ENCODE data around the gene RECK.
"Not testable (repeated sequence)": the region's sequence is repeated elsewhere in the genome, so short reads cannot be mapped to it uniquely, and the experiment has no call there.

RECK gene

DNA sequence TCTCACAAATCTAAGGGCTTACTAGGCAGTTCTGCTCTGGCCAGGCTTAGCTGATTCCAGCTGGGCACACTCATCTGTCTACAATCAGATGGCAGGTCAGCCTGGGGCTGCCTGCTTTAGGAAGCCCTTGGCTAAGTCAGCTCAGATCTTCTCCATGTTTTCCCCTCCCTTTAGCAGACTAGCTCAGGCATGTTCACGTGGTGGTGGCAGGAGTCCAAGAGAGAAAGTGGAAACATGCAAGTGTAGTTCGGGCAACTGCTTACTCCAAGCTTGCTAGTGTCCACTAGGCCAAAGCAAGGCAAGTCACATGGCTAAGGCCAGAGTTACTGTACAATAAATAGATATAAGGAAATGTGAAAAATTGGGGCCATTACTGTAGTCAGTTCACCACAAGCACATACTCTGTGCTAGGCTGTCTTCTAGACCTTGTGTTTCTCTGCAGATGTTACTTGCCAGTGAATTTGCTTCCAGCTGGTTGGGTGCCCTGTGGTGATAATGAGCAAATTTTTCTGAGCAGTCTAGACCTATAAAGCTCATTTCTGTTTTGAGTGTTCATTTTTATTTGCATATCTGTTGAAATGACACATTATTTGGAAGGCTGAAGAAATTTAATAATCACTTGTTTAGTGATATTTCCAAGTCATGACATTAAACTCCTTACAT, 38.3 kb downstream of the RECK start:
- no peak for DNase-seq

GRCh38 chr9:36078051-36078450, 41.3 kb downstream of the RECK start:
- no peak for DNase-seq

GRCh38 chr9:36080519-36080918, 43.8 kb downstream of the RECK start:
- no peak for DNase-seq

DNA sequence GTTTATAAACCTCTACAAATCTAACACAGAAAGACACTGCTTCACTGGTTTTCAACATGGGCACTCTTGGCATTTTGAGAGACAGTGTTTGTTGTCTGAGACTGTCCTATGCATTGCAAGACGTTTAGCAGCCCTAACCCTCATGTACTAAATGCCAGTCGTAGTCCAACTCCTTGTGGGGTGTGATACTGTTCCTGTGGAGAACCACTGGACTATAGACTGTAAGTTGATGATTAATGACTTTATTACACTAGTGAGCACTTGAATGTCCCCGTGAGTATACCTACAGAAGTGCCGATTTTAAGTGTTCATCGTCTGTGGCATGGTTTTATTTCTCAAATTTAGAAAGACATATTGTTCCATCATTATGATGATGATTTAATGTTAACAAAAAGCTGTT, 46.2 kb downstream of the RECK start:
- no peak for DNase-seq

DNA sequence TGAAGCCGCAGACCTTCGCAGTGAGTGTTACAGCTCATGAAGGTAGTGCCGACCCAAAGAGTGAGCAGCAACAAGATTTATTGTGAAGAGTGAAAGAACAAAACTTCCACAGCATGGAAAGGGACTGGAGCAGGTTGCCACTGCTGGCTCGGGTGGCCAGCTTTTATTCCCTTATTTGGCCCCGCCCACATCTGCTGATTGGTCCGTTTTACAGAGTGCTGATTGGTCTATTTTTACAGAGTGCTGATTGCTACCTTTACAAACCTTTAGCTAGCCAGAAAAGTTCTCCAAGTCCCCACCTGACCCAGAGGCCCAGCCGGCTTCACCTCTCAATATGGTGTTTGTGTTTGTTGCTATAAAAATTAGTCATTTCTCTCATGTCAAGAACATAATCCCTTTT, 49.7 kb downstream of the RECK start:
- DNase-seq, result no peak

DNA sequence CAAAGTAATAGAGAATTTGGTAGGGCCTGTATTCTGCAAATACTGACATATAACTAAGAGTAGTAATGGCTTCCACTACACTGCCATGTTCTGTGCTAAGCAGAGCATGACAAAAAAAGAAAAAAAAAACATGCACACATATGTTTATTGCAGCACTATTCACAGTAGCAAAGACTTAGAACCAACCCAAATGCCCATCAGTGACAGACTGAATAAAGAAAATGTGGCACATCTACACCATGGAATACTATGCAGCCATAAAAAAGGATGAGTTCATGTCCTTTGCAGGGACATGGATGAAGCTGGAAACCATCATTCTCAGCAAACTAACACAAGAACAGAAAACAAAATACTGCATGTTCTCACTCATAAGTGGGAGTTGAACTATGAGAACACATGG, 50.3 kb downstream of the RECK start:
- DNase-seq, result not testable (repeated sequence)

DNA sequence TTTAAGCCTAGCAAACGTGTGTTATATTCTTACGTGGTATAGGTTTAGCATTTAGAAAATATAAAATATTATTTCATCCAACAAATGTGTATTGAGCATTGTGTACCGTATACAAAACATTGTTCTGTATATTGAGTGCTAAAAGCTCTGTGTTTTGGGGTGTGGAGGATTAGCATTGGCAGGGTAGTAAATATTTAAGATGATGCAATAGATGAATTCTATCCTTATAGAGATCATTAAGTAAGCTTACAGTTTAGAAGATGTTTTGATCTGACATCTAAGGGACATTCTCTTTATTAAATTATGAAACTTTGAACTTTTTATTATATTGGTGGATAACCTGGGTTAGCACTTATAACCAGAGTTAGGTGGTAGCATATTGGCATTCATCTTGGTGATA, 51.3 kb downstream of the RECK start:
- no peak for DNase-seq

- no peak for DNase-seq
Observed at GRCh38 chr9:36091026-36091953, 54.6 kb downstream of the RECK start.

DNA sequence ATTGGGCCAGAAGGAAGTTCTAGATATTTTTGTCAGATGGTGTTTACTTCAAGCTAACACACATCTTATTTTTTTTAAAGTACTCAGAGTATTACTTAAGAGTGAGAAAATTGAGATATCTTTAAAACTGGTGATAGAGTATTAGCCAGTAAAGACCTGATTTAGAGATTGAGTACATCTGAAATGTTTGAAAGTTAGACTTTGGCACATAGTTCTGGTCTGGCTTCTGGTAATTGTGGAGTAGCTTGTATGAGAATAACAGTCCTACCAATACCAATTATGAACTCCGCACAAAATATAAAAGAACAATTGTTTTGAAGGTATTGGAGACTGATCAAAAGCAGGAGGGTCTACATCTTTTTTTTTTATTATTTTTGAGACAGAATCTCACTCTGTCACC, 55.3 kb downstream of the RECK start:
- DNase-seq, result no peak

GRCh38 chr9:36092509-36093215, 55.9 kb downstream of the RECK start:
- DNase-seq, result no peak

- DNase-seq, result no peak
Observed at GRCh38 chr9:36093384-36093783, 56.7 kb downstream of the RECK start.

GRCh38 chr9:36099718-36100117, 63.0 kb downstream of the RECK start:
- no peak for DNase-seq

DNA sequence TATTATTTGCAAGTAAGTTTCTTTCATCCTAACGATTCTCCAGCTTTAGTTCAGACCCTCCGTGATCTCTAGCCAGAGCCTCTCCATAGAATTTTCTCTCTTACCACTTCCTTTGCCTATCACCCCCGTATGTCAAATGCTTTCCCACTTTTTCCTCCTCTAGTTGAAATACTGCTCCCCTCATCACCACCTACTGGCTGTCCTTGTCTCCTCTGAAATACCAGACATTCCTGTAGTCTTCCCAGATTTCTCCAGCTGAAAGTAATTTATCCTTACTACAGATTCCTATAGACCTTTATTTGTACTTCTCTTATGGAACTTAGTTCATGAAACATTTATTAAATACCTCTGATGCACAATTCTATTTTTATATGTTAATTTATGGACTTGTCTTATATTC, 63.8 kb downstream of the RECK start:
- DNase-seq, result no peak

DNA sequence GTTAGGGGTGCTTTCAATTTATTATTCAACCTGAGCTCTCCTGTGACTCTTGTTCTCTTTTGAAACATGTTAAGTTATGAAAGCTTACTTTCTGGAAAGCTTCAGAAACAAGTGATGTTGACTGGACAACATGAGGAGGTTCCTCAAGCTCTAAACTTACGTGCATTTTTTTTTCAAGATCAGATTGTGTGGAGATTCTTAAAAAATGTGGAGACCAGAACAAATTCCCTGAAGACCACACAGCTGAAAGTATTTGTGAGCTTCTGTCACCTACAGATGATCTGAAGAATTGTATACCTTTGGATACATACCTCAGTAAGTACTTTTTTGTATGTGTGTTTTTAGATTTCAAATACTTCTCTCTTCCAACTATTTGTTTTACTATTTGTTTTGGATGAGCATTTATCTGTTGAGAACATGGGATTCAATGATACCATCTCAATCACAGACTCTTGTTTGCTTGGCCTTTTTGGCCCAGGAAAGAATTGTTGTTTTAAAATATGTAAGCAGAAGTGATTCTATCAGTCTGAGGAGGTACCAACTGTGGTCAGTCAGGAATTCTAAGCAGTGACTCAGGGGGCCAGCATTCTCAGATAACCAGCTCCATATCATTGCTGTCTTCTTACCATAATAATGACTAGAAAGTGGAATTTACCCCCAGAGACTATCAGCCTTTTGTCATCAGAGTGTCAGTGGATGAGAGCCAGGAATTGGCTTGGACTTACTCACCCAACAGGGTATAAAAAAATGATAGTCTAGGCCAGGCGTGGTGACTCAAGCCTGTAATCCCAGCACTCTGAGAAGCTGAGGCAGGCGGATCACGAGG, 65.4 kb downstream of the RECK start:
- no peak for DNase-seq

- peak; percentile 44 for DNase-seq
Observed at GRCh38 chr9:36102742-36103495, 66.2 kb downstream of the RECK start.

DNA sequence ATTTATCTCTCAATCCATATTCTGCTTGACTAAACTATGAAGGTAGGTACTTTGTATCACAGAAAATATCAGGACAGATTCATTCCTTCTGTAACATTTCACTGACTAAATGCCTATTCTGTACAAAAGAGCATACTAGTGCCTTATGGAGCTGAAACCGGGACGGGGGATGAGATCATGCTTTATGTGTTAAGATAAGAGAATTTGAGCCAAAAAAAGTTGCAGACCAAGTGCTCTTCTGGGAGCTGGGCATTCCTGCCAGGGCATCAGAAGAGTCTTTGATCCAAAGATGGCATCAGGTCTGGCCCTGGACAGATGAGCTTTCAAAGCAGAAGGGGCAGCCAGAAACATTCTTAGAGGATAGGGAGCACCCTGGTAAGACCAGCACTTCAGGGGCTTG, 72.4 kb downstream of the RECK start:
- DNase-seq, result no peak

DNA sequence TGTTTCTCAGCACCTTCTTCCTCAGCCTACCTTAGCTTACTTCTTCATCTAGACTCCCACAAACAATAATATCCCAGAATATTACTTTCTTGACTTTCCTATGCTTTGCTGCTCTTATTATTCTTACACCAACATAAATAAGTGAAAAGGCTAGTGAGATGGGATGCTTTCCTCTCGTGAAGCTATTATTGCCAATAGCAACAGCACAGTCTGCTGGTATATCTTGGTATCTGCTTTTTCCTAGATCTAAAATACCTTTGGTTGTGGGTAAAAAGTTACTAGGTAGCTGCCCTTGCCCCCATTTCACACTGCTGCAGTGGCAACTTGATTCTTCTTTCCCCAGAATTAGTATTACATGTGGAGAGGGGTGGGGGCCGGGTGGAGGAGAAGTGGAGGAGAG, 73.7 kb downstream of the RECK start:
- no peak for DNase-seq

GRCh38 chr9:36112516-36112915, 75.8 kb downstream of the RECK start:
- DNase-seq, result no peak

DNA sequence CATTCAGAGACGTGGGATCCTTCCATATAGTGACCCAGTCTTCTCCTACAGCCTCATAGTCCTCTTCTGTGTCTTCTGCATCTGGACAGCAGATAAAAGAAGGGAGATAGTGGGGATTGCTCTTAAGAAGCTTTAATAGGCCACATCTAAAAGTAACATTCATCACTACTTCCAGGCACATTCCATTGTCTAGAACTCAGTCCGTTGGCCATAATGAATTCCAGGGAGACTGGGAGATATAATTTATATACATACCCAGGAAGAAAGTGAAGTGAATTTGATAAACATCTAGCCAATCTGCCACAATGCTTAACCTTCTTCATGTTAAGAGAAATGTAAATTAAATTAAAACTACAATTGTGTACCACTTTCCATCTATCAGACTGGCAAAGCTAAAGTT, 77.3 kb downstream of the RECK start:
- DNase-seq, result no peak

- no peak for DNase-seq
Observed at GRCh38 chr9:36116593-36116992, 79.9 kb downstream of the RECK start.

- DNase-seq, result no peak
Observed at GRCh38 chr9:36118201-36118600, 81.5 kb downstream of the RECK start.

- peak; percentile 35 for DNase-seq
Observed at GRCh38 chr9:36118706-36119105, 82.0 kb downstream of the RECK start.

Data from NCI-H510A treated with DMSO at 0.1 percent for 48 hours (cell line).